Stimulated activated CD4-positive, alpha-beta T cell treated with anti-CD3 and anti-CD28 coated beads, Interleukin-2, amount 100 ng/mL, for 48 hours (primary cell): ENCODE results near the gene PIAS1.
A peak's percentile ranks its signal among the peaks of the same experiment; 100 is the strongest.
"Not testable (repeated sequence)": the region's sequence is repeated elsewhere in the genome, so short reads cannot be mapped to it uniquely, and the experiment has no call there.

Experiments
- DNase-seq, 2 donors: peaks; one replicate each; pipeline ENCODE4 v3.0.0-alpha.2; 2020

The PIAS1 gene

DNA sequence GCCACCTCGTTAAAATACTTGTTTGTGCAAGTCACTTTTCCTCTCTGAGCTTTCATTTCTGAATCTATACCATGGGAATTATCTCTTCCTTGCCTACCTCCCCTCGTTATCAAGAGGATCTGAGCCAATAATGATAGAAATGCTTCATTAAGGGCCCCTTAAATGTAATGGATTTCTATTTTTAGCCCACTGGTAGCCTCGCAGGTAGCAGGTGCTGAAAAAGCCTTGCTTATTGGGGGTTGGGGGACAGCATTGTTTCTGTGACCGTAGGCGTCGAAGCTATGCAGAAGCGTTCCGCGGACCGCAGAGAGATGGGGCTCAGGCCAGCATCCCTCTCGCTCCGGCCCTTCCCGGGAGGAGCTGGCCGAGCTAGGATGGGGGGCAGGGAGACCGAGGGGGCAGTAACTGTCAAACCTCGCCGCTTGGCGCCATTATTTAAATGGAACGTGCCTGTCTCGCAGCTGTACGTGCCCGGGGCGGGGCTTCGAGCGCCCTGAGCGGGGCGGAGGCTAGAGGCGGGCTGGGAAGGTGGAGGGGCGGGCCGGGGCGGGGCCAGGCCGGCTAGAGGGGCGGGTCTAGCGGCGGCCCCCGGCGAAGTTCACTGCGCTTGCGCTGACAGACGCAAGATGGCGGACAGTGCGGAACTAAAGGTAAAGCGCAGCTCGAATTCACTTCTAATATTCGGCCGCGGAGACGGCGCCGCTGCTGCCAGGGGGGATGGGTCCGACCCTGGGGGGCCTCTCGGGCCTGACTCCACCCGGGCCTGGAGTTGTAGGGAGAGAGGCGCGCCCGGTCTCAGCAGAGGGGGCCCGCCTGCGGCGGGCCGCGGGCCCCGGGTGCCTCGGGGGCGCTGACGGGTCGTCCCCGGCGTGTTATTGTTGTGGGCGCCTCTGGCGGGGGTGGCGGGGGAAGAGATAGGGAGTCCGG, at the start of gene PIAS1:
PIAS1 (plus strand) TSS at position 615 of the 927 bp plus-strand sequence; CDS start at position 627, 12 bp downstream.
- DNase-seq = peak; percentile 89 to 92

- not testable (repeated sequence) for DNase-seq
Observed at GRCh38 chr15:68007642-68008041, 46.5 kb upstream of the PIAS1 start.

DNA sequence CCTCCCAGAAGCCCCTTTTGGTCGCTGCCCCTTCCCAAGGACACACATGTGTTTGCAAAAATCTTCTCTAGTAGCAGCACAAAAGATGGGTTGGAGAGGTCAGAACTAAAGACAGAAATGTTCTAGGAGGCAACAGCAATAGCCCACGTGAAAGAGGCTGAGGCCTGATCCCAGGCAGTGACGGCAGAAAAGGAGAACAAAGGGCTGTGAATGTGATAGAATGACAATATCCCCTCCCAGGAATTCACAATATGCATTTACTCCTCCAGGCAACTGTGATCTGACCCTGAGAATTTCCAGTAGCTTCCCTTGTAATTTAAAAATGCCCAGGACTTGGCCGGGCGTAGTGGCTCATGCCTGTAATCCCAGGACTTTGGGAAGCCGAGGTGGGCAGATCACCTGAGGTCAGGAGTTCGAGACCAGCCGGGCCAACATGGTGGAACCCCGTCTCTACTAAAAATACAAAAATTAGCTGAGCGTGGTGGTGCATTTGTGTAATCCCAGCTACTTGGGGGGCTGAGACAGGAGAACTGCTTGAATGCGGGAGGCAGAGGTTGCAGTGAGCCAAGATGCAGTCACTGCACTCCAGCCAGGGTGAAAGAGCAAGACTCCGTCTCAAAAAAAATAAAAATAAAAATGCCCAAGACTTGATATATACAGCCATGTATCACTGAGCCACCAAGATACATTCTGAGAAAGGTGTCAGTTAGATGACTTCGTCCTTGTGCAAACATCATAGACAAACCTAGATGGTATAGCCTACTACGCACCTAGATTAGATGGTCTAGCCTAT, 43.6 kb upstream of the PIAS1 start:
- no peak for DNase-seq

DNA sequence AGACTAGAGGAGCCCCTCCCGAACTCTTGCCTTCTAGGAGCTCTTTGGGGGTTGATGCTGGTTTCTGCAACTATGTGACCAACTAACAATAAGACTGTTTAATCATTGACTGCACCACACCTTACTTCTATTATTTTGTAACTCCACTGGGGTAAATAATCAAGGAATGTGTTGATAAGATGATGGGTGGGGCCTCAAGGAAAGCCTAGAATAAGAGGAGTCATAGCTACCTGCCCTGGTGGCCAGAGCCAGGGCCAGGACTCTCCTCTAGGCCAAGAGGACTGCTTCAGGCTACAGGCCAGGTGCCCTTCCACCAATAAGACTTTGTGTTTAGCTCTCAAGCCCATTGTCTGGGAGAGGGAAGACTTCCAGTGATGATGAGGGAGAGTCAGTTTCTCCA, 41.2 kb upstream of the PIAS1 start:
- no peak for DNase-seq

- no peak for DNase-seq
Observed at GRCh38 chr15:68014219-68014618, 39.9 kb upstream of the PIAS1 start.

GRCh38 chr15:68015244-68015643, 38.9 kb upstream of the PIAS1 start:
- no peak for DNase-seq

- DNase-seq = no peak
Observed at GRCh38 chr15:68017201-68017600, 36.9 kb upstream of the PIAS1 start.

- DNase-seq = no peak
Observed at GRCh38 chr15:68018797-68019444, 35.2 kb upstream of the PIAS1 start.

DNA sequence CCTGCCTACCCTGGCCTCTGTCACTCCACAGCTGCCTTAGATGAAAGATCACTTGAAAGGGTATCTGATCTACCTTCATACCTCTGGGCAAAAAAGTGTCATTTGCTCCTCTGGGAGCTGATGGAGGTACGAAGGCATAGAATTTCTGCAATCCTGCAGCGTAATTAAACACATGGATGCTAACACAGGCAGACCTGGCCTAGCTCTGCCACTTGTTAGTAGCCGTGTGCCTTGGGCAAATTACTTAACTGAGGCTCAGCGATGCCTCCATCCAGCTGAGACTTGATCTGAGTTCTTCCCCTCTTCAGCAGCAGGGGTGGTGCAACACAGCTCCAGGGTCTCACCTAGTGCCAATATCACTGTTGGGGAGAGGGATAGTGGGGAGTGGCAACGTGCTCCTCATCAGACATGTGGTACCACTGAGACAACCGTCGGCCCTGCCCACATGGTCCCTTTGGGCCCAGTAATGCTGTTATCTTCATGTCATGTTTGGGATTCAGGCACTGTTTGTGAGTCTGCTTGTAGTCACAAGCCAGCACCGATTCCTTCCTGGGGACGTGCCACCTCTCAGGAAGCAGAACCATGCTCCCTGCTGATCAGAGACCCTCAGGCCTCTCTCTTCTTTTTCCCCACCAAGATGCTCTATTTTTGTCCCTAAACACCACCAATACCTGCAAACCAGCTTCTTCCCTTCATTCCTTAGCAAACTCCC, 34.1 kb upstream of the PIAS1 start:
- no peak for DNase-seq

GRCh38 chr15:68020685-68021084, 33.4 kb upstream of the PIAS1 start:
- DNase-seq = no peak

GRCh38 chr15:68022061-68022460, 32.1 kb upstream of the PIAS1 start:
- no peak for DNase-seq

DNA sequence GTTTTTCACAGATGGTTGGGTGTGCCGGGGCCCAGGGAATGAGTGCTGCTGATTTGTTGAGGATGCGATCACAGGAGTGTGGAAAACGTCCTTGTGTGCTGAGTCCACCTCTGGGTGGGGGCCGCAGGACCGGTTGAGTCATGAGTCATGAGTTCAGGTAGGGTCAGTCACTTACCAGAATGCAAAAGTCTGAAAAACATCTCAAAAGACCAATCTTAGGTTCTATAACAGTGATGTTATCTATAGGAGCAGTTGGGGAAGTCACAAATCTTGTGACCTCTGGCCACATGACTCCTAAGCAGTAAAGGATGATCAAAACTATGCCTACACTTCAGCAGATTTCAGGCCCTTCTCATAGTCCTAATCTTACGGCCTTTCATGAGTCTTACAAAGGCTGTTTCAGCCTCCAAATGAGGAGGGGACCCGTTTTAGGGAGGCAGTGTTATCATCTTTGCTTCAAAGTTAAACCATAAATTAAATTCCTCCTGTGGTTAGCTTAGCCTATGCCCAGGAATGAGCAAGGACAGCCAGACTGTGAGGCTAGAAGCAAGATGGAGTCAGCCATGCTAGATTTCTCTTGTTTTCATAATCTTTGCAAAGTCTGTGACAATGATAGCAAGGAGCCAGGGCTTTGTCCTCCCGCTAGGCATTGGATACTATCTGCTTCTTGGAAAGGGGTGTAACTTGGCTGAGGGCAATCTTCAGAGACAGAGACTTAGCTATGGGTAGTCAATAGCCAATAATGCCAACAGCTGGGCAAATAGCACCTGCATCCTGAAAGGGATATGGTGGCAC, 30.6 kb upstream of the PIAS1 start:
- no peak for DNase-seq

DNA sequence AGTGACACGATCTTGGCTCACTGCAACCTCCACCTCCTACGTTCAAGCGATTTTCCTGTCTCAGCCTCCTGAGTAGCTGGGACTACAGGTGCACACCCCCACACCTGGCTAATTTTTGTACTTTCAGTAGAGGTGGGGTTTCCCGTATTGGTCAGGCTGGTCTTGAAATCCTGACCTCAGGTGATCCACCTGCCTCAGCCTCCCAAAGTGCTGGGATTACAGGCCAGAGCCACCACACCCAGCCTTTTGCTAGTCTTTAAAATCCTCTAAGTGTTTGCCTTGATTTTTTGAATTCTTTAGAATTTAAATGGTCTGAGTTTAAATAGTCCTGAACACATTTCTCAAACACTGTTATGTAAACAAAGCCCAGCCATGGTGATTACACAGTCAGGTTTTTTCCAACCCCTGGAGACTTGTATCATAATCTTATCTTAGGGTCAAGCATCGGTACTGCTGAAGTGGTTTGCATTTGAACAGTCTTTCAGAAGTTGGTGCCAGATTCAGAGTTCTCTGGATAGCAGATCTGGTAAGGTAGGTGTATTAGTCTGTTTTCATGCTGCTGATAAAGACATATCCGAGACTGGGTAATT, 28.2 kb upstream of the PIAS1 start:
- no peak for DNase-seq

GRCh38 chr15:68027388-68027787, 26.7 kb upstream of the PIAS1 start:
- DNase-seq = no peak

- no peak for DNase-seq
Observed at GRCh38 chr15:68028137-68028887, 25.8 kb upstream of the PIAS1 start.

GRCh38 chr15:68028888-68029207, 25.3 kb upstream of the PIAS1 start:
- no peak for DNase-seq

GRCh38 chr15:68029959-68030358, 24.2 kb upstream of the PIAS1 start:
- no peak for DNase-seq

- no peak for DNase-seq
Observed at GRCh38 chr15:68031404-68031803, 22.7 kb upstream of the PIAS1 start.

DNA sequence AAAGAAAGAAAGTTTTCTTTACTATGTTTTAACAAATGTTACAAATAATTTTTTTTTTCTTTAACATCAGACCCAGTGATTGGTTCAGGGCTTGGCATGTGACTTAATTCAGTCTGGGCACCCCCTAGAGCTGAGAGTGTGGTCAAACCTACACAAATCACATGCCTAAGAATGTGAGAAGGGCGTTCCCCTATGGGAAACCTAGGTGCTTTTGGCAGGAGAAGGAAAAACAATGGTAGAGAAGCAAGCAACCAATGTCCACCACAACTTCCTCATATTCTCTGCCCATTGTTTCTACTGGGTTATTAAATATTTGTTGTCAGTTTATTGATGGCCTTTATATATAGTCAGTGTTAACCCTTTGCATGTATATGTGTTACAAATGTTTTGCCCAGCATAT, 21.4 kb upstream of the PIAS1 start:
- no peak for DNase-seq

- no peak for DNase-seq
Observed at GRCh38 chr15:68034081-68034480, 20.0 kb upstream of the PIAS1 start.
